NB4 (cell line): ENCODE results near the gene ADAMTS2.

Experiments
- MYC ChIP-seq: IDR thresholded peaks from 2 replicates; pipeline ENCODE4 v1.6.1; 2011; ENCODE audit warnings: low read depth, low read length
- POLR2A ChIP-seq: IDR thresholded peaks from 2 replicates; pipeline ENCODE4 v1.6.1; 2011; ENCODE audit warnings: mild to moderate bottlenecking; ENCODE audit not compliant: insufficient read length; ENCODE audit errors: extremely low read depth
- TF ChIP-seq, protein P1 (sequence below): IDR thresholded peaks from one replicate; pipeline ENCODE4 v1.5.1; 2012; ENCODE audit warnings: low read depth, low read length

GRCh38 chr5:179355976-179356974 lies 11.0 kb upstream of the ADAMTS2 start:
- TF ChIP-seq, protein P1, sequence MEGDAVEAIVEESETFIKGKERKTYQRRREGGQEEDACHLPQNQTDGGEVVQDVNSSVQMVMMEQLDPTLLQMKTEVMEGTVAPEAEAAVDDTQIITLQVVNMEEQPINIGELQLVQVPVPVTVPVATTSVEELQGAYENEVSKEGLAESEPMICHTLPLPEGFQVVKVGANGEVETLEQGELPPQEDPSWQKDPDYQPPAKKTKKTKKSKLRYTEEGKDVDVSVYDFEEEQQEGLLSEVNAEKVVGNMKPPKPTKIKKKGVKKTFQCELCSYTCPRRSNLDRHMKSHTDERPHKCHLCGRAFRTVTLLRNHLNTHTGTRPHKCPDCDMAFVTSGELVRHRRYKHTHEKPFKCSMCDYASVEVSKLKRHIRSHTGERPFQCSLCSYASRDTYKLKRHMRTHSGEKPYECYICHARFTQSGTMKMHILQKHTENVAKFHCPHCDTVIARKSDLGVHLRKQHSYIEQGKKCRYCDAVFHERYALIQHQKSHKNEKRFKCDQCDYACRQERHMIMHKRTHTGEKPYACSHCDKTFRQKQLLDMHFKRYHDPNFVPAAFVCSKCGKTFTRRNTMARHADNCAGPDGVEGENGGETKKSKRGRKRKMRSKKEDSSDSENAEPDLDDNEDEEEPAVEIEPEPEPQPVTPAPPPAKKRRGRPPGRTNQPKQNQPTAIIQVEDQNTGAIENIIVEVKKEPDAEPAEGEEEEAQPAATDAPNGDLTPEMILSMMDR: no peak
- TF ChIP-seq POLR2A (no peak), MYC (peak; percentile 35; the same call in 1 of the 2 replicates)
